Spleen (tissue), 11 donors: ENCODE results near the gene KIN. TPM values are rescaled to one million over a fixed set of nuclear protein-coding genes. Genes with fewer than 3 reads are reported as not detected.

ENCODE experiments used
- DNase-seq: peaks from one replicate; pipeline ENCODE4 v3.0.0-alpha.2; 2020
- H3K27ac ChIP-seq, 8 donors: fragments of 200-600 bp; sonication (generic) in 7 of 8; 1 replicate in 4 of 8; 2 replicates in 4 of 8; pipeline versions ENCODE4 v1.5.0 to v1.8.0; 2016 to 2021; ENCODE audit warnings: inconsistent platforms in 4 of 8, mild to moderate bottlenecking in 4 of 8, moderate library complexity in 1 of 8
- H3K27me3 ChIP-seq, 7 donors: fragments of 200-600 bp; sonication (generic) in 6 of 7; replicated peaks in 1 of 7; 1 replicate in 4 of 7; 2 replicates in 3 of 7; pipeline versions ENCODE4 v1.5.0 to v1.8.0; 2016 to 2021; ENCODE audit warnings: inconsistent platforms in 3 of 7, mild to moderate bottlenecking in 1 of 7
- H3K36me3 ChIP-seq, 6 donors: fragments of 200-600 bp; sonication (generic) in 5 of 6; 1 replicate in 4 of 6; 2 replicates in 2 of 6; pipeline versions ENCODE4 v1.5.0 to v1.8.0; 2016 to 2021; ENCODE audit warnings: inconsistent platforms in 2 of 6
- H3K4me1 ChIP-seq, 6 donors: fragments of 200-600 bp; sonication (generic) in 5 of 6; 1 replicate in 3 of 6; 2 replicates in 3 of 6; pipeline versions ENCODE4 v1.5.0 to v1.8.0; 2016 to 2021; ENCODE audit warnings: inconsistent platforms in 3 of 6
- H3K4me3 ChIP-seq, 8 donors: fragments of 200-600 bp; sonication (generic) in 7 of 8; 1 replicate in 4 of 8; 2 replicates in 4 of 8; pipeline versions ENCODE4 v1.5.0 to v1.8.0; 2016 to 2021; ENCODE audit warnings: inconsistent platforms in 4 of 8, mild to moderate bottlenecking in 4 of 8, moderate library complexity in 2 of 8
- H3K9me3 ChIP-seq, 8 donors: fragments of 200-600 bp; sonication (generic) in 7 of 8; 1 replicate in 4 of 8; 2 replicates in 4 of 8; pipeline versions ENCODE4 v1.5.0 to v1.8.0; 2016 to 2021; ENCODE audit warnings: inconsistent platforms in 4 of 8
- POLR2A ChIP-seq, 3 donors: fragments of 450-650 bp; IDR thresholded peaks; one replicate each; pipeline ENCODE4 v1.5.1; 2017; ENCODE audit warnings: antibody characterized with exemption in 3 of 3, mild to moderate bottlenecking in 1 of 3
- POLR2AphosphoS5 ChIP-seq, 3 donors: sonication (generic); formaldehyde crosslinking; IDR thresholded peaks; one replicate each; pipeline ENCODE4 v1.5.1; 2017; ENCODE audit warnings: antibody characterized with exemption in 3 of 3
- WGBS, 5 donors: extraction: QIAGEN DNeasy Blood & Tissue Kit in 3 of 5; methylation state at CpG; one replicate each; pipeline versions ENCODE4 v1.1.5 to v1.1.7; 2013 to 2018; 5-methylcytosine and 5-hydroxymethylcytosine counted together
- intact Hi-C: fragments of 100-400 bp; cut with DNase I; formaldehyde crosslinking; loops from one replicate; pipeline ENCODE4 v1.15.0; 2023; ENCODE audit warnings: low total_unique reads
- polyA plus RNA-seq, 3 donors: library from polyadenylated mRNA; stranded (reverse); fragments of 200-250 nt; gene quantifications; one replicate each; pipeline ENCODE4 v1.2.1, GENCODE V29; 2013
- total RNA-seq, 7 donors: library from RNA; depleted of rRNA in 3 of 7; stranded (reverse); fragments of >200 nt in 3 of 7; fragmentation: NEBNext Ultra II Directional in 4 of 7; extraction: Animal tissue kit (Norgen Biotek cat#: 25700) in 4 of 7; gene quantifications; one replicate each; pipeline versions ENCODE4 v1.1.0 to v1.2.1, GENCODE V29; 2016 to 2021
- TF ChIP-seq, protein P1 (sequence below), 11 experiments: fragments of 200-600 bp in 7 of 11; fragments of 450-650 bp in 4 of 11; sonication (generic) in 4 of 11; IDR thresholded peaks in 8 of 11; conservative IDR thresholded peaks in 3 of 11; 1 replicate in 7 of 11; 2 replicates in 4 of 11; pipeline versions ENCODE4 v1.4.0 to v1.8.0; 2016 to 2021; ENCODE audit warnings: antibody characterized with exemption in 11 of 11, inconsistent platforms in 4 of 11, mild to moderate bottlenecking in 1 of 11
- donor health status: healthy with polysubstance abuse.
- donor health status: DM: no; HTN: no; CAD: no; lungs with moderate emphysema.
- donor health status: DM: no; HTN: no; CAD: no.
- donor health status: Bipolar disorder and iron deficiency.
- donor health status: healthy.
- donor health status: DM: no; HTN: no; CAD: no.
- donor health status: DM: yes; HTN: yes; CAD: no.

Gene KIN
- total and polyA plus RNA-seq, 10 donors = 9.2 to 16.0 (median 11.4) TPM

DNA sequence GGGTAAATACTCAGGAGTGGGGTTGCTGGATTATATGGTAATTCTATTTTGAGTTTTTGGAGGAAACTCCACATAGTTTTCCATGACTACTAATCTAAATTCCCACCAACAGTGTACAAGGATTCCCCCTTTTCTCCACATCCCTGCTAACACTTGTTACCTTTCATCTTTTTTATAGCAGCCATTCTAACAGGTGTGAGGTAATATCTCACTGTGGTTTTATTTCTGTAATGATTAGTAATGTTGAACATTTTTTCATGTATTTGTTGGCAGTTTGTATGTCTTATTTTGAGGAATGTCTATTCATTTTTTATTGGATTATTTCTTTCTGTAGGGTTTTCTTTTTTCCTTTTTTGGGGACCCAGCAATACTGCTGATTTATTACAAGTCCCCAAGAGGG is 45.4 kb upstream of the KIN start:
- H3K4me1 ChIP-seq = peaks cover 0 to 22% (median 0%) of the 10 kb centered on the region in 6 donors
- H3K27ac ChIP-seq = no peak overlapping the region
- H3K36me3 ChIP-seq = peaks cover 0 to 35% (median 0%) of the 10 kb centered on the region in 6 donors
- H3K4me3 ChIP-seq = no peak overlapping the region
- intact Hi-C loops = no loop called here
- no peak for DNase-seq
- no peaks in the 10 kb centered on the region for H3K27me3 ChIP-seq
- H3K9me3 ChIP-seq = no peaks in the 10 kb centered on the region
- TF ChIP-seq POLR2A (IDR thresholded peaks at IDR 0.05) (no peak), POLR2AphosphoS5 (IDR thresholded peaks at IDR 0.05) (no peak)
- TF ChIP-seq, protein P1, sequence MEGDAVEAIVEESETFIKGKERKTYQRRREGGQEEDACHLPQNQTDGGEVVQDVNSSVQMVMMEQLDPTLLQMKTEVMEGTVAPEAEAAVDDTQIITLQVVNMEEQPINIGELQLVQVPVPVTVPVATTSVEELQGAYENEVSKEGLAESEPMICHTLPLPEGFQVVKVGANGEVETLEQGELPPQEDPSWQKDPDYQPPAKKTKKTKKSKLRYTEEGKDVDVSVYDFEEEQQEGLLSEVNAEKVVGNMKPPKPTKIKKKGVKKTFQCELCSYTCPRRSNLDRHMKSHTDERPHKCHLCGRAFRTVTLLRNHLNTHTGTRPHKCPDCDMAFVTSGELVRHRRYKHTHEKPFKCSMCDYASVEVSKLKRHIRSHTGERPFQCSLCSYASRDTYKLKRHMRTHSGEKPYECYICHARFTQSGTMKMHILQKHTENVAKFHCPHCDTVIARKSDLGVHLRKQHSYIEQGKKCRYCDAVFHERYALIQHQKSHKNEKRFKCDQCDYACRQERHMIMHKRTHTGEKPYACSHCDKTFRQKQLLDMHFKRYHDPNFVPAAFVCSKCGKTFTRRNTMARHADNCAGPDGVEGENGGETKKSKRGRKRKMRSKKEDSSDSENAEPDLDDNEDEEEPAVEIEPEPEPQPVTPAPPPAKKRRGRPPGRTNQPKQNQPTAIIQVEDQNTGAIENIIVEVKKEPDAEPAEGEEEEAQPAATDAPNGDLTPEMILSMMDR (IDR thresholded peaks at IDR 0.05 in 8 of 11, conservative IDR thresholded peaks at IDR 0.05 in 3 of 11) = no peak

DNA sequence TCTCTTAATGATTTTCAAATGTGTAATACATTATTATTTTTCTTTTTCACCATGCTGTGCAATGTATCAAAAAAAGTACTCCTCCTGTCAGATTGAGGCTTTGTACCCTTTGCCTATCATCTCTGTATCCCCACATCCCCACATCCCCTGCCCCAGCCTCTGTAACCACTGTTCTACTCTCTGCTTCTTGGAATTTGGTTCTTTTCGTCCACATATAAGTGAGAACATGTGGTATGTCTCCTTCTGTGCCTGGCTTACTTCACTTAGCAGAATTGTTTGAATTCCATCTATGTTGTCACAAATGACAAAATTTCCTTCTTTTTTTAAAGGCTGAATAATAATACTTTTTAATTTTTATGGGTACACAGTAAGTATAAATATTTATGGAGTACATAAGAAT is 44.3 kb upstream of the KIN start:
- H3K36me3 ChIP-seq = peaks cover 0 to 46% (median 4%) of the 10 kb centered on the region in 6 donors
- no peaks in the 10 kb centered on the region for H3K27me3 ChIP-seq
- no peak for DNase-seq
- intact Hi-C loops = no loop called here
- WGBS, 5 donors = 82 to 90% (median 88%) methylated on average over 1 of the region's 1 CpG
- H3K4me3 ChIP-seq = no peak overlapping the region
- no peak overlapping the region for H3K27ac ChIP-seq
- TF ChIP-seq POLR2AphosphoS5 (IDR thresholded peaks at IDR 0.05) = no peak
- TF ChIP-seq, protein P1 (IDR thresholded peaks at IDR 0.05 in 8 of 11, conservative IDR thresholded peaks at IDR 0.05 in 3 of 11) = no peak
- TF ChIP-seq POLR2A (IDR thresholded peaks at IDR 0.05) = no peak
- peaks cover 0 to 22% (median 0%) of the 10 kb centered on the region in 6 donors for H3K4me1 ChIP-seq
- H3K9me3 ChIP-seq = no peaks in the 10 kb centered on the region

DNA sequence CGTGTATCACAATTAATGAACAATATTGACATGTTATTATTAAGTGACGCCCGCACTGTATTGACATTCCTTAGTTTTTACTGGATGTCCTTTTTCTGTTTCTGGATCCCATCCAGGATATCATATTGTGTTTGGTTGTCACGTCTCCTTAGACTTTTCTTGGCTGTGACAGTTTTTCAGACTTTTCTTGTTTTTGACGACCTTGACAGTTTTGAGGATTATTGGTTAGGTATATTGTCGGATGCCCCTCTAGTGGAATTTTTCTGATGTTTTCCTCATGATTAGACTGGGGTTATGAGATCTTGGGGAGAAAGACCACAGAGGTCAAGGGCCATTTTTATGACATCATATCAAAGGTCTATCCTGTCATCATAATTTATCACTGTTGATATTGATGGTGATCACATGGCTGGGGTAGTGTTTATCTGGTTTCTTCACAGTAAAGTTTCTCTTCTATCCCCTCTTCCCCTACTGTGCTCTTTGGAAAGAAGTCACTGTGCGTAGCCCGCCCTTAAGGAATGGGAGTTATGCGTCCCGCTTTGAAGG is 41.6 kb upstream of the KIN start:
- DNase-seq = no peak
- no peaks in the 10 kb centered on the region for H3K9me3 ChIP-seq
- intact Hi-C loops = no loop called here
- TF ChIP-seq POLR2AphosphoS5 (IDR thresholded peaks at IDR 0.05) (no peak), POLR2A (IDR thresholded peaks at IDR 0.05) (no peak)
- TF ChIP-seq, protein P1 (IDR thresholded peaks at IDR 0.05 in 8 of 11, conservative IDR thresholded peaks at IDR 0.05 in 3 of 11) = no peak
- H3K4me3 ChIP-seq = no peak overlapping the region
- H3K27ac ChIP-seq = no peak overlapping the region
- peaks cover 0 to 58% (median 26%) of the 10 kb centered on the region in 6 donors for H3K36me3 ChIP-seq
- peaks cover 0 to 31% (median 0%) of the 10 kb centered on the region in 6 donors for H3K4me1 ChIP-seq
- 91 to 96% (median 93%) methylated on average over 10 of the region's 10 CpGs for WGBS, 5 donors
- H3K27me3 ChIP-seq = no peaks in the 10 kb centered on the region

DNA sequence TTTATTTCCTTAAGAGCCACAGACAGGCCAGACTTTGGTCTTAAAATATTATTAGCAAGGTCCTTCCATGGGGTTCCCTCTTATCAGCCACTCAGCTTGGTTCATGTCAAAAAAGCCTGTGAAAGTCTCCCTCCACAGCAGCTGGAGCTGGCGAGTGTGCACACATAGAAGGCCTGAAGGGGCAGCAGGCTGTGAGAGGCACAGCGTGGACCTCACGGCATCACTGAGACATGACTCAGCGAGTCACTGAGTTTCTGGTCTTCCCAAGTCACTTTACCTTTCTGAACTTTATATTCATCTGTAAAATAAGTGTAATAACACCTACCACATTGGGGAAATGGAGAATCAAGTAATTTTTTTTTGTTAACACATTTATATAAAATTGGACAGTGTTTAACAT is 39.2 kb upstream of the KIN start:
- Histone ChIP-seq H3K27ac (no peak overlapping the region), H3K36me3 (peaks cover 0 to 66% (median 28%) of the 10 kb centered on the region in 6 donors), H3K4me3 (no peak overlapping the region), H3K4me1 (peaks cover 0 to 18% (median 0%) of the 10 kb centered on the region in 6 donors), H3K9me3 (no peaks in the 10 kb centered on the region), H3K27me3 (no peaks in the 10 kb centered on the region)
- DNase-seq = no peak
- 91 to 95% (median 93%) methylated on average over 4 of the region's 4 CpGs for WGBS, 5 donors
- intact Hi-C loops = no loop called here
- TF ChIP-seq POLR2A (IDR thresholded peaks at IDR 0.05) (no peak), POLR2AphosphoS5 (IDR thresholded peaks at IDR 0.05) (no peak)
- TF ChIP-seq, protein P1 (IDR thresholded peaks at IDR 0.05 in 8 of 11, conservative IDR thresholded peaks at IDR 0.05 in 3 of 11) = no peak
